DOHH2 (cell line): ENCODE measurements around the gene NUMBL.

ENCODE experiments used
- CTCF ChIP-seq: fragments of 200-600 bp; sonication (generic); IDR thresholded peaks from one replicate; pipeline ENCODE4 v1.5.1; 2014; ENCODE audit warnings: antibody characterized with exemption, mild to moderate bottlenecking, low read depth, low read length; ENCODE audit not compliant: poor library complexity, severe bottlenecking
- EZH2phosphoT487 ChIP-seq: fragments of 200-600 bp; sonication (generic); IDR thresholded peaks from 2 replicates; pipeline ENCODE4 v1.6.1; 2017; ENCODE audit warnings: borderline replicate concordance, mild to moderate bottlenecking, antibody characterized with exemption, low read length, moderate library complexity, mixed read lengths

DNA sequence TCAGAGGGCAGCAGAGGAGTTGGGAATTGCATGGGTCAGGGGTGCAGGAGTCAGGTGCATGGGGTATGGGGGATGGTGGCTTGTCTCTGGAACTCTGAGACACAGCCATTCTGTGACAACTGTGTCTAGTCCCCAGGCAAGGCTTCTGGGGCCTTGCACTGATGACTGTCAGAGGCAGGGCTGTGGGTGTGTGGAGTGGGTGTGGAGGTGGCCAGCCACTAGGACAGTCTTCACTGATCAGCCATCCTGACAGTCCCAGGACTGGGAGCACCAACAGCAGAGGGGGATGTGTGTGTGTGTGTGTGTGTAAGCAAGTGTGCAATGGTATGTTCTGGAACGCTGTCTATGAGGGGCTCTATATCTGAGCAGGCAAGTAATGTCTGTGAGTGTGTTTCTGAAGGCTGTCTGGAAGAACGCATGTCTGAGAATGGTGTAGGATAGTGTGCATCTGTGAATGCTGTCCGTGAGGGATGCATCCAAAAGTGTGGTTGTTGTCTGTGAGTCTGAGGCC is 5.4 kb downstream of the NUMBL start:
- TF ChIP-seq EZH2phosphoT487 (no peak), CTCF (no peak)
